ENCODE results near the gene HNRNPD.
"Not testable (repeated sequence)": the region's sequence is repeated elsewhere in the genome, so short reads cannot be mapped to it uniquely, and the experiment has no call there.

Gene HNRNPD, protein sequence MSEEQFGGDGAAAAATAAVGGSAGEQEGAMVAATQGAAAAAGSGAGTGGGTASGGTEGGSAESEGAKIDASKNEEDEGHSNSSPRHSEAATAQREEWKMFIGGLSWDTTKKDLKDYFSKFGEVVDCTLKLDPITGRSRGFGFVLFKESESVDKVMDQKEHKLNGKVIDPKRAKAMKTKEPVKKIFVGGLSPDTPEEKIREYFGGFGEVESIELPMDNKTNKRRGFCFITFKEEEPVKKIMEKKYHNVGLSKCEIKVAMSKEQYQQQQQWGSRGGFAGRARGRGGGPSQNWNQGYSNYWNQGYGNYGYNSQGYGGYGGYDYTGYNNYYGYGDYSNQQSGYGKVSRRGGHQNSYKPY

DNA sequence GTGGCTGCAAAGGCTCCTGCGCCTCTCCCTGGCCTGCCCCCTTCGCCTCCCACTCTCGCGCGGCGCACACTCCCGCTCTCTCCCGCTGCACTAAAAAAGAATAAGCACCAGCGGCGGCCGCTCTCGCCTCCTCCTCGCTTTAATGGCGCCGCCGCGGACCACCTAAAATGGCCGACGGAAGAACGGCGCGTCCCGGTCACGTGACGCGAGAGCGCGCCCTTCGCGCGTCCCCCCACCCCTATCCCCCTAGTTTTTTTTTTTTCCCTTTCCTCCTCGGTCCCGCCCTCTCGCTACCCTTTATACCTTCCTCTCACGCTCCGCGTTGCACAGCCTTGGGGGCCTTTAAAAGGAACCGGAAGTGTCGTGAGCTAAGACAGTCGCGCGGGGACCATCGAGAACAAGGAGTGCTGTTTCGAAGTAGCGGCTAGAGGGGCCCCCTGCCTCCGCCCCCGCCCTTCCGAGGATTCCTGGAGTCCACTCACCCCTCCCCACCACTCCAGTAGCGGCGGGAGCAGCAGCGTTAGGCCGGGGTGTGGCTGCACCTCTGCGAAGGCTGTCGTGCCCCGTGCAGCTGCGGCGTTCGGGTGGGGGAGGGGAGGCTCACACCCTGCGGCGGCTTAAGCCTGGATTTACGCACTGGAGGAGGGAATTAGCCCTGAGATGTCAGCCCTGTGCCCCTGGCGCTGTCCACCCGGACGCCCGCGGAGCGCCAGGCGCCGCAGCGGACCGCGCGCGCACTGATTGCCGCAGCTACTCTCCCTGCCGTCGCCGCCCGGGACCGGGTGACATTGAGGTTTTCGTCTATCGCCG lies at the start of gene HNRNPD:
Gene HNRNPD (minus strand): TSS at position 176 of the 810 bp plus-strand sequence. CDS start 313 bp downstream, outside the sequence.
- H3K36me3 Mint-ChIP-seq (ENCODE audit: low read depth) = peaks cover 58% of the 10 kb centered on the region
- H3K4me1 Mint-ChIP-seq (ENCODE audit: low read depth) = peaks cover 31% of the 10 kb centered on the region
- DNase-seq (ENCODE audit: low spot score) = peak; percentile 95
- peaks cover 2% of the 10 kb centered on the region for H3K27me3 Mint-ChIP-seq (ENCODE audit: low read depth)
- peaks cover 3% of the 10 kb centered on the region for H3K9me3 Mint-ChIP-seq
- H3K4me3 Mint-ChIP-seq = peak within 1 kb of the TSS; percentile 99
- H3K27ac Mint-ChIP-seq = peak within 1 kb of the TSS; percentile 100

- H3K27ac Mint-ChIP-seq = no peak overlapping the region
- no peak for DNase-seq (ENCODE audit: low spot score)
- H3K9me3 Mint-ChIP-seq = no peaks in the 10 kb centered on the region
- peaks cover 55% of the 10 kb centered on the region for H3K36me3 Mint-ChIP-seq (ENCODE audit: low read depth)
- peaks cover 7% of the 10 kb centered on the region for H3K27me3 Mint-ChIP-seq (ENCODE audit: low read depth)
- H3K4me1 Mint-ChIP-seq (ENCODE audit: low read depth) = peaks cover 29% of the 10 kb centered on the region
- no peak overlapping the region for H3K4me3 Mint-ChIP-seq
Observed at GRCh38 chr4:82422616-82423015, 48.8 kb upstream of the HNRNPD start.

DNA sequence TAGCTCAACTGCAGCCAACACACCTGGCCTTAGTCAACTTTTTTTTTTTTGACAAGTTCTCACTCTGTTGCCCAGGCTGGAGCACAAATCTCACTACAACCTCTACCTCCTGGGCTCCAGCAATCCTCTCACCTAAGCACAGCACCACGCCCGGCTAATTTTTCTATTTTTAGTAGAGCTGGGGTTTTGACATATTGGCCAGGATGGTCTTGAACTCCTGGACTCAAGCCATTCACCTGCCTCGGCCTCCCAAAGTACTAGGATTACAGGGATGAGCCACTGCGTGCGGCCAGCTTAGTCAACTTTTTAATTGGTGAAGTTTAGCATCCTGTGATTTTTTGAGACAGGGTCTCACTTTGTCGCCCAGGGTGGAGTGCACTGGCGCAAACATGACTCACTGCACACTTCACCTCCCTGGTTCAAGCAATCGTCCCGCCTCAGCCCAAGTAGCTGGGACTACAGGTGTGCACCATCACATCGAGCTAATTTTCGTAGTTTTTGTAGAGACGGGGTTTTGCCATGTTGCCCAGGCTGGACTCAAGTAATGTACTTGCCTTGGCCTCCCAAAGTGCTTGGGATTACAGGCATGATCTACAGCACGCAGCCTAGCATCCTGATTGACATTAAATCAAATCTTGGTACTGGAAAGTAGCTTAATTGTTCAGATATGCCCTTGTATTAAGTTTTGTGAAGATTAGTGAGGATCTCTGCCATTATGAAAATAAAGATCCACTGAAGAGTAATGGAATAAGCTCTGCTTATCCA lies 48.2 kb upstream of the HNRNPD start:
- Mint-ChIP-seq H3K4me3 (no peak overlapping the region), H3K9me3 (no peaks in the 10 kb centered on the region), H3K27ac (no peak overlapping the region), H3K27me3 (ENCODE audit: low read depth) (peaks cover 11% of the 10 kb centered on the region), H3K36me3 (ENCODE audit: low read depth) (peaks cover 48% of the 10 kb centered on the region), H3K4me1 (ENCODE audit: low read depth) (peaks cover 23% of the 10 kb centered on the region)
- DNase-seq (ENCODE audit: low spot score) = no peak

DNA sequence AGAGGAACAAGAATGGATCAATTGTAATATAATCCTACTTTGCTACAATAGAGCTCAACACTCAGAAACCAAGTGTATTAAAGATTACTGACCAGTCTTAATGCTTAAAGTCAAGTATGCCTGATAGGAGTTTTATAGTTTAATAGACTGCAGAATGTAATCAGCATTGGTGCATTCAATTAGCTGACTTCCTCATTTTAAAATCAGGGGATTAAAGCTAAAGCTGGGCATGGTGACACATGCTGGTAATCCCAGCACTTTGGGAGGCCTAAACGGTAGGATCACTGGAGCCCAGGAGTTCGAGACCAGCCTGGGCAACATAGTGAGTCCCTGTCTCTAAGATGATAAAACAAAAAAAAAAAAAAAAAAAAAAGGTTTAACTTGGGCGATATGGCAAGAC lies 45.7 kb upstream of the HNRNPD start:
- no peaks in the 10 kb centered on the region for H3K9me3 Mint-ChIP-seq
- H3K27me3 Mint-ChIP-seq (ENCODE audit: low read depth) = peaks cover 27% of the 10 kb centered on the region
- no peak overlapping the region for H3K4me3 Mint-ChIP-seq
- H3K36me3 Mint-ChIP-seq (ENCODE audit: low read depth) = peaks cover 23% of the 10 kb centered on the region
- no peak for DNase-seq (ENCODE audit: low spot score)
- peaks cover 12% of the 10 kb centered on the region for H3K4me1 Mint-ChIP-seq (ENCODE audit: low read depth)
- H3K27ac Mint-ChIP-seq = no peak overlapping the region

- no peak overlapping the region for H3K4me3 Mint-ChIP-seq
- no peak overlapping the region for H3K27ac Mint-ChIP-seq
- peaks cover 5% of the 10 kb centered on the region for H3K4me1 Mint-ChIP-seq (ENCODE audit: low read depth)
- no peaks in the 10 kb centered on the region for H3K36me3 Mint-ChIP-seq (ENCODE audit: low read depth)
- DNase-seq (ENCODE audit: low spot score) = no peak
- no peaks in the 10 kb centered on the region for H3K9me3 Mint-ChIP-seq
- H3K27me3 Mint-ChIP-seq (ENCODE audit: low read depth) = peaks cover 33% of the 10 kb centered on the region
Observed at GRCh38 chr4:82415922-82416365, 42.2 kb upstream of the HNRNPD start.

GRCh38 chr4:82415061-82415460 lies 41.3 kb upstream of the HNRNPD start:
- DNase-seq (ENCODE audit: low spot score); H3K27ac Mint-ChIP-seq; H3K4me1 Mint-ChIP-seq (ENCODE audit: low read depth); H3K9me3 Mint-ChIP-seq; H3K4me3 Mint-ChIP-seq; H3K36me3 Mint-ChIP-seq (ENCODE audit: low read depth): not testable (repeated sequence)
- peaks cover 33% of the 10 kb centered on the region for H3K27me3 Mint-ChIP-seq (ENCODE audit: low read depth)

GRCh38 chr4:82403725-82404124 lies 29.9 kb upstream of the HNRNPD start:
- H3K36me3 Mint-ChIP-seq (ENCODE audit: low read depth) = no peaks in the 10 kb centered on the region
- no peak overlapping the region for H3K4me3 Mint-ChIP-seq
- no peak overlapping the region for H3K27ac Mint-ChIP-seq
- no peaks in the 10 kb centered on the region for H3K4me1 Mint-ChIP-seq (ENCODE audit: low read depth)
- no peak for DNase-seq (ENCODE audit: low spot score)
- no peaks in the 10 kb centered on the region for H3K9me3 Mint-ChIP-seq
- H3K27me3 Mint-ChIP-seq (ENCODE audit: low read depth) = peaks cover 14% of the 10 kb centered on the region

DNA sequence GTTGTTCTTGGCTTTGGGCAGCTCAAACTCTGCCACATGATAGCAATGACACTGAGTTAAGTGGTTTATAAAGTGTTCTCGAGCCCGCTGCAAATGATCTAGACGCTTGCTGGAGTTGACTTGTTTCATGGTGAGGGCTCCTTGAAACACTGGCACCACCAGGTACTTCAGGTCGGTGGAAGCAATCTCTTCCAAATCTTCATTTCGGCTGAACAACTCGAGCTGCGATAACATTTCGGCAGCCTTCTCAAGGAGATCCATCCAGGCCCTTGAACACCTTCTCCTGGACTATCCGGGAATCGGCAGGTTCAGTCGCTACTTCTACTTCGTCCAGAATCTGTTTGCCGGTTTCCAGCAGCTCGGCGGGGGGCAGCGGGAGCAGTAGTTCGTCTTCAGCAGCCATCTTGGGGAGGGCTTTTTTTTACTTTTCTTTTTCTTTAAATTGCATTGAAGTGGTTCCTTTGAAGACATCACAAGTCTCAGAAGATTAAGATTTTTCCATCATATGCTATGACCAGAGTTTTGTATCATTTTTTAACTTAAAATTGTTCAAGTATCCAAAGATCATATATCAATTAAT lies 28.5 kb upstream of the HNRNPD start:
- no peak overlapping the region for H3K27ac Mint-ChIP-seq
- no peaks in the 10 kb centered on the region for H3K4me1 Mint-ChIP-seq (ENCODE audit: low read depth)
- DNase-seq (ENCODE audit: low spot score) = no peak
- H3K4me3 Mint-ChIP-seq = no peak overlapping the region
- peaks cover 18% of the 10 kb centered on the region for H3K27me3 Mint-ChIP-seq (ENCODE audit: low read depth)
- H3K9me3 Mint-ChIP-seq = no peaks in the 10 kb centered on the region
- H3K36me3 Mint-ChIP-seq (ENCODE audit: low read depth) = no peaks in the 10 kb centered on the region

- Mint-ChIP-seq H3K27me3 (ENCODE audit: low read depth) (peaks cover 18% of the 10 kb centered on the region), H3K27ac (no peak overlapping the region), H3K9me3 (no peaks in the 10 kb centered on the region), H3K36me3 (ENCODE audit: low read depth) (no peaks in the 10 kb centered on the region), H3K4me3 (no peak overlapping the region), H3K4me1 (ENCODE audit: low read depth) (no peaks in the 10 kb centered on the region)
- no peak for DNase-seq (ENCODE audit: low spot score)
Observed at GRCh38 chr4:82401600-82401999, 27.8 kb upstream of the HNRNPD start.

- H3K4me1 Mint-ChIP-seq (ENCODE audit: low read depth) = no peaks in the 10 kb centered on the region
Observed at GRCh38 chr4:82398263-82398662, 24.5 kb upstream of the HNRNPD start.

DNA sequence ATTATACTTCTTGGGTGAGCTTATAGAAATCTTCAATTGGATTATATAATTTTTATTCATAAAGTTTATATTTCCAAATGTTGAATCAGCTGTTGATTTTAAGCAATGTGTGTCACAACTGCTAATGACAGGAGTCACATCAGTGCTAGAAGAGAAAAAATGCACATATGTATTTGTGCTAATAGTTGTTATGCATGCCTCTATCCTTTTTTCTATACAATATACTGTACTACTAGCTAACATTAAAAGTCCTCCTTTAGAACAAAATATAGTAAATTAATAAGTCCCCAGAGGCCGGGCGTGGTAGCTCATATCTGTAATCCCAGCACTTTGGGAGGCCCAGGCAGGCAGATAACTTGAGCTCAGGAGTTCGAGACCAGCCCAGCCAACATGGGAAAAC lies 23.7 kb upstream of the HNRNPD start:
- Mint-ChIP-seq H3K4me3 (no peak overlapping the region), H3K27me3 (ENCODE audit: low read depth) (peaks cover 12% of the 10 kb centered on the region), H3K9me3 (no peaks in the 10 kb centered on the region), H3K36me3 (ENCODE audit: low read depth) (no peaks in the 10 kb centered on the region), H3K27ac (no peak overlapping the region), H3K4me1 (ENCODE audit: low read depth) (no peaks in the 10 kb centered on the region)
- no peak for DNase-seq (ENCODE audit: low spot score)

More at GRCh38 chr4:82398263-82398662, 24.5 kb upstream of the HNRNPD start:
- Mint-ChIP-seq H3K4me3 (no peak overlapping the region), H3K9me3 (no peaks in the 10 kb centered on the region), H3K27ac (no peak overlapping the region), H3K27me3 (ENCODE audit: low read depth) (peaks cover 12% of the 10 kb centered on the region), H3K36me3 (ENCODE audit: low read depth) (no peaks in the 10 kb centered on the region)
- DNase-seq (ENCODE audit: low spot score) = no peak

- peaks cover 7% of the 10 kb centered on the region for H3K27me3 Mint-ChIP-seq (ENCODE audit: low read depth)
- H3K27ac Mint-ChIP-seq = no peak overlapping the region
- no peaks in the 10 kb centered on the region for H3K36me3 Mint-ChIP-seq (ENCODE audit: low read depth)
- no peaks in the 10 kb centered on the region for H3K9me3 Mint-ChIP-seq
- H3K4me3 Mint-ChIP-seq = no peak overlapping the region
- H3K4me1 Mint-ChIP-seq (ENCODE audit: low read depth) = no peaks in the 10 kb centered on the region
- DNase-seq (ENCODE audit: low spot score) = no peak
Observed at GRCh38 chr4:82394896-82395295, 21.1 kb upstream of the HNRNPD start.

DNA sequence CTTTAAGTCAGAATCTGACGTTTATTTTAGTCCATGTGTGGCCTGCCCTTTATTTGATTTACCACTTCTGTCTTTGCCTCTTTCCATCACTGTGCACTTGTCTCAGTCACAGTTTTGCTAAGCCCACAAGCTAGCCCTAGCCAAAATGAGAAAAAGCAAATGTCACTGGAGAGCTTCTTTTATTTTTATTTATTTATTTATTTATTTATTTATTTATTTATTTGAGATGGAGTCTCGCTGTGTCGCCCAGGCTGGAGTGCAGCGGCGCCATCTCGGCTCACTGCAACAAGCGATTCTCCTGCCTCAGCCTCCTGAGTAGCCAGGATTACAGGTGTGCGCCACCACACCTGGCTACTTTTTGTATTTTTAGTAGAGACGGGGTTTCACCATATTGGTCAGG lies 16.3 kb upstream of the HNRNPD start:
- H3K36me3 Mint-ChIP-seq (ENCODE audit: low read depth); H3K27ac Mint-ChIP-seq; H3K4me3 Mint-ChIP-seq: not testable (repeated sequence)

More for the DNA sequence above, 16.3 kb upstream of the HNRNPD start:
- DNase-seq (ENCODE audit: low spot score); H3K27me3 Mint-ChIP-seq (ENCODE audit: low read depth); H3K4me1 Mint-ChIP-seq (ENCODE audit: low read depth); H3K9me3 Mint-ChIP-seq: not testable (repeated sequence)
